Measurements from ENCODE around the gene UBE3A. TPM values are rescaled to one million over a fixed set of nuclear protein-coding genes. Genes with fewer than 3 reads are reported as not detected.
"Not testable (repeated sequence)": the region's sequence is repeated elsewhere in the genome, so short reads cannot be mapped to it uniquely, and the experiment has no call there.

Gene UBE3A
- total RNA-seq, 1 experiment from 2014 or later: 102 TPM

- Histone ChIP-seq H3K27me3 (ENCODE audit: control insufficient read depth, insufficient read depth, low read length) (no peaks in the 10 kb centered on the region), H3K27ac (ENCODE audit: low read length) (no peak overlapping the region), H3K36me3 (ENCODE audit: control insufficient read depth, insufficient read depth, low read length) (no peaks in the 10 kb centered on the region), H3K4me3 (ENCODE audit: low read depth in 2 of 2, low read length in 2 of 2) (no peak overlapping the region), H3K4me1 (ENCODE audit: control insufficient read depth, insufficient read depth, low read length) (no peaks in the 10 kb centered on the region), H3K9me3 (ENCODE audit: control insufficient read depth, insufficient read depth, low read depth, low read length) (peaks cover 6% of the 10 kb centered on the region; the same call in 1 of the 2 replicates)
- ChIA-PET CTCF (no interaction called here), POLR2A (no interaction called here)
- intact Hi-C loops (cut with micrococcal nuclease; ENCODE audit: unreplicated experiment): no loop called here
- ATAC-seq (no peak), DNase-seq (ENCODE audit: low read depth, low spot score) (no peak)
- no TSS peak for BruUV-seq (replicated peaks)
- in situ Hi-C loops (cut with HindIII; ENCODE audit: low pct_unique_long_range_greater_than_20kb, low sequenced_read_pairs): no loop called here
- TF ChIP-seq TCF7L2 (IDR thresholded peaks at IDR 0.05; ENCODE audit: low read depth, low read length): no peak
- no peak for TF ChIP-seq CTCF (IDR thresholded peaks at IDR 0.05)
- TF ChIP-seq POLR2AphosphoS5 (IDR thresholded peaks at IDR 0.05; ENCODE audit: low read depth, low read length): no peak
- TF ChIP-seq SIN3A (IDR thresholded peaks at IDR 0.05; ENCODE audit: borderline replicate concordance, insufficient read depth, low read depth, low read length): no peak
- TF ChIP-seq REST (IDR thresholded peaks at IDR 0.05; ENCODE audit: insufficient read depth in 1 of 2, low read depth in 2 of 2, low read length in 1 of 2): no peak
Measured at GRCh38 chr15:25455226-25455625, 16.4 kb upstream of the UBE3A start.

- Histone ChIP-seq H3K27ac (ENCODE audit: low read length) (no peak overlapping the region), H3K36me3 (ENCODE audit: control insufficient read depth, insufficient read depth, low read length) (no peaks in the 10 kb centered on the region), H3K27me3 (ENCODE audit: control insufficient read depth, insufficient read depth, low read length) (no peaks in the 10 kb centered on the region), H3K4me1 (ENCODE audit: control insufficient read depth, insufficient read depth, low read length) (no peaks in the 10 kb centered on the region), H3K4me3 (ENCODE audit: low read depth in 2 of 2, low read length in 2 of 2) (no peak overlapping the region), H3K9me3 (ENCODE audit: control insufficient read depth, insufficient read depth, low read depth, low read length) (peaks cover 6% of the 10 kb centered on the region; the same call in 1 of the 2 replicates)
- BruUV-seq (replicated peaks): no TSS peak
- in situ Hi-C loops (cut with HindIII; ENCODE audit: low pct_unique_long_range_greater_than_20kb, low sequenced_read_pairs) (no loop called here), intact Hi-C loops (cut with micrococcal nuclease; ENCODE audit: unreplicated experiment) (no loop called here)
- ChIA-PET POLR2A (no interaction called here), CTCF (no interaction called here)
- no peak for ATAC-seq
- no peak for TF ChIP-seq REST (IDR thresholded peaks at IDR 0.05; ENCODE audit: insufficient read depth in 1 of 2, low read depth in 2 of 2, low read length in 1 of 2)
- no peak for TF ChIP-seq CTCF (IDR thresholded peaks at IDR 0.05)
- no peak for TF ChIP-seq TCF7L2 (IDR thresholded peaks at IDR 0.05; ENCODE audit: low read depth, low read length)
- TF ChIP-seq SIN3A (IDR thresholded peaks at IDR 0.05; ENCODE audit: borderline replicate concordance, insufficient read depth, low read depth, low read length): no peak
- DNase-seq (ENCODE audit: low read depth, low spot score): no peak
Measured at GRCh38 chr15:25454771-25455170, 15.9 kb upstream of the UBE3A start.

- H3K9me3 ChIP-seq (ENCODE audit: control insufficient read depth, insufficient read depth, low read depth, low read length); H3K4me3 ChIP-seq (ENCODE audit: low read depth in 2 of 2, low read length in 2 of 2); H3K27me3 ChIP-seq (ENCODE audit: control insufficient read depth, insufficient read depth, low read length); DNase-seq (ENCODE audit: low read depth, low spot score); intact Hi-C loops (cut with micrococcal nuclease; ENCODE audit: unreplicated experiment); CTCF ChIA-PET; H3K36me3 ChIP-seq (ENCODE audit: control insufficient read depth, insufficient read depth, low read length); BruUV-seq (replicated peaks); H3K4me1 ChIP-seq (ENCODE audit: control insufficient read depth, insufficient read depth, low read length); H3K27ac ChIP-seq (ENCODE audit: low read length); ATAC-seq; in situ Hi-C loops (cut with HindIII; ENCODE audit: low pct_unique_long_range_greater_than_20kb, low sequenced_read_pairs): not testable (repeated sequence)
- POLR2A ChIA-PET: interaction anchor here (0.6 kb wide), 1 partner anchor 15 kb away, joined by 3 read pairs; no protein-coding TSS in a partner anchor
Measured at GRCh38 chr15:25453246-25453645, 14.4 kb upstream of the UBE3A start.

Measured in Panc1 (cell line).